Activated naive CD4-positive, alpha-beta T cell treated with anti-CD3 and anti-CD28 coated beads, Interleukin-2, amount 10 ng/mL, durations not matched to agents 7 days and 5 days (primary cell): ENCODE measurements around the gene ZSCAN5B.
A peak's percentile ranks its signal among the peaks of the same experiment; 100 is the strongest.
"Not testable (repeated sequence)": the region's sequence is repeated elsewhere in the genome, so short reads cannot be mapped to it uniquely, and the experiment has no call there.

Source experiments
- CTCF ChIA-PET: fragments of 350-600 bp; sonication (Branson Sonifier 250); formaldehyde crosslinking; loops from one replicate; lab custom pipeline; 2021; ENCODE audit warnings: antibody characterized with exemption; lab: Charles Lee
- DNase-seq: peaks from one replicate; pipeline ENCODE4 v3.0.0-alpha.2; 2020
- H3K27ac Mint-ChIP-seq: one replicate; pipeline ENCODE4 v1.8.0; 2021; ENCODE audit warnings: mild to moderate bottlenecking, moderate library complexity, mixed read lengths
- H3K27me3 Mint-ChIP-seq: one replicate; pipeline ENCODE4 v1.8.0; 2021; ENCODE audit warnings: mild to moderate bottlenecking, mixed read lengths
- H3K36me3 Mint-ChIP-seq: one replicate; pipeline ENCODE4 v1.8.0; 2021; ENCODE audit warnings: mixed read lengths
- H3K4me1 Mint-ChIP-seq: one replicate; pipeline ENCODE4 v1.8.0; 2021; ENCODE audit warnings: mixed read lengths
- H3K4me3 Mint-ChIP-seq: one replicate; pipeline ENCODE4 v1.8.0; 2021; ENCODE audit warnings: mild to moderate bottlenecking, moderate library complexity, mixed read lengths
- H3K9me3 Mint-ChIP-seq: one replicate; pipeline ENCODE4 v1.8.0; 2021; ENCODE audit warnings: mixed read lengths

ZSCAN5B gene

GRCh38 chr19:56197646-56198045 is at the start of gene ZSCAN5B:
ZSCAN5B (minus strand) TSS chr19:56197783; CDS start chr19:56193052, 4,731 bp downstream.
- H3K27me3 Mint-ChIP-seq, H3K27ac Mint-ChIP-seq, H3K36me3 Mint-ChIP-seq, DNase-seq, H3K4me1 Mint-ChIP-seq, H3K9me3 Mint-ChIP-seq, CTCF ChIA-PET, H3K4me3 Mint-ChIP-seq: not testable (repeated sequence)

GRCh38 chr19:56245764-56246163 is 48.2 kb upstream of the ZSCAN5B start:
- CTCF ChIA-PET, H3K9me3 Mint-ChIP-seq, H3K27me3 Mint-ChIP-seq, H3K4me3 Mint-ChIP-seq, H3K4me1 Mint-ChIP-seq, H3K36me3 Mint-ChIP-seq, DNase-seq, H3K27ac Mint-ChIP-seq: not testable (repeated sequence)

- Mint-ChIP-seq H3K36me3 (no peaks in the 10 kb centered on the region), H3K9me3 (no peaks in the 10 kb centered on the region), H3K4me1 (no peaks in the 10 kb centered on the region), H3K4me3 (no peak overlapping the region), H3K27ac (no peak overlapping the region), H3K27me3 (no peaks in the 10 kb centered on the region)
- CTCF ChIA-PET, result no interaction called here
- DNase-seq, result no peak
Measured at GRCh38 chr19:56245121-56245740, 47.6 kb upstream of the ZSCAN5B start.

- Mint-ChIP-seq H3K9me3 (no peaks in the 10 kb centered on the region), H3K27ac (no peak overlapping the region)
- CTCF ChIA-PET, result no interaction called here
Measured at GRCh38 chr19:56223481-56223880, 25.9 kb upstream of the ZSCAN5B start.

GRCh38 chr19:56222901-56223300 is 25.3 kb upstream of the ZSCAN5B start:
- H3K4me1 Mint-ChIP-seq, result peaks cover 2% of the 10 kb centered on the region
- no peak for DNase-seq
- H3K27ac Mint-ChIP-seq, result no peak overlapping the region
- peaks cover 8% of the 10 kb centered on the region for H3K27me3 Mint-ChIP-seq
- no peaks in the 10 kb centered on the region for H3K9me3 Mint-ChIP-seq
- H3K36me3 Mint-ChIP-seq, result no peaks in the 10 kb centered on the region
- CTCF ChIA-PET, result no interaction called here
- no peak overlapping the region for H3K4me3 Mint-ChIP-seq

More at GRCh38 chr19:56223481-56223880, 25.9 kb upstream of the ZSCAN5B start:
- Mint-ChIP-seq H3K4me3 (no peak overlapping the region), H3K36me3 (no peaks in the 10 kb centered on the region), H3K27me3 (peaks cover 2% of the 10 kb centered on the region), H3K4me1 (no peaks in the 10 kb centered on the region)
- DNase-seq, result no peak

GRCh38 chr19:56221851-56222250 is 24.3 kb upstream of the ZSCAN5B start:
- Mint-ChIP-seq H3K27me3 (peaks cover 18% of the 10 kb centered on the region), H3K4me1 (peaks cover 7% of the 10 kb centered on the region), H3K36me3 (no peaks in the 10 kb centered on the region), H3K4me3 (no peak overlapping the region), H3K9me3 (no peaks in the 10 kb centered on the region), H3K27ac (no peak overlapping the region)
- CTCF ChIA-PET, result interaction anchor here (1.8 kb wide), 1 partner anchor 39 kb away, joined by 3 read pairs; no protein-coding TSS in a partner anchor
- no peak for DNase-seq

GRCh38 chr19:56221442-56221841 is 23.9 kb upstream of the ZSCAN5B start:
- DNase-seq, H3K9me3 Mint-ChIP-seq, H3K36me3 Mint-ChIP-seq, H3K27ac Mint-ChIP-seq, H3K4me3 Mint-ChIP-seq, H3K4me1 Mint-ChIP-seq: not testable (repeated sequence)
- CTCF ChIA-PET, result interaction anchor here (1.7 to 1.8 kb wide), 2 partner anchors 33 to 39 kb away, joined by 3 to 4 read pairs; no protein-coding TSS in a partner anchor
- peaks cover 23% of the 10 kb centered on the region for H3K27me3 Mint-ChIP-seq

- no peak overlapping the region for H3K27ac Mint-ChIP-seq
- no peak overlapping the region for H3K4me3 Mint-ChIP-seq
- CTCF ChIA-PET, result no interaction called here
- peaks cover 8% of the 10 kb centered on the region for H3K4me1 Mint-ChIP-seq
- DNase-seq, result no peak
- peaks cover 33% of the 10 kb centered on the region for H3K27me3 Mint-ChIP-seq
- no peaks in the 10 kb centered on the region for H3K36me3 Mint-ChIP-seq
- no peaks in the 10 kb centered on the region for H3K9me3 Mint-ChIP-seq
Measured at GRCh38 chr19:56218961-56219360, 21.4 kb upstream of the ZSCAN5B start.

- H3K4me3 Mint-ChIP-seq, result peak overlapping the region; percentile 44
- peak; percentile 32 for DNase-seq
- H3K36me3 Mint-ChIP-seq, result no peaks in the 10 kb centered on the region
- no peaks in the 10 kb centered on the region for H3K9me3 Mint-ChIP-seq
- CTCF ChIA-PET, result no interaction called here
- peaks cover 33% of the 10 kb centered on the region for H3K27me3 Mint-ChIP-seq
- peaks cover 8% of the 10 kb centered on the region for H3K4me1 Mint-ChIP-seq
- no peak overlapping the region for H3K27ac Mint-ChIP-seq
Measured at GRCh38 chr19:56217039-56217949, 19.7 kb upstream of the ZSCAN5B start.

GRCh38 chr19:56211718-56212117 is 14.1 kb upstream of the ZSCAN5B start:
- peaks cover under 1% of the 10 kb centered on the region for H3K4me1 Mint-ChIP-seq
- peaks cover 16% of the 10 kb centered on the region for H3K27me3 Mint-ChIP-seq
- CTCF ChIA-PET, result no interaction called here
- no peak overlapping the region for H3K27ac Mint-ChIP-seq
- DNase-seq, result no peak
- no peaks in the 10 kb centered on the region for H3K36me3 Mint-ChIP-seq
- no peaks in the 10 kb centered on the region for H3K9me3 Mint-ChIP-seq
- H3K4me3 Mint-ChIP-seq, result no peak overlapping the region

GRCh38 chr19:56210036-56210435 is 12.5 kb upstream of the ZSCAN5B start:
- H3K9me3 Mint-ChIP-seq, H3K27me3 Mint-ChIP-seq, H3K36me3 Mint-ChIP-seq, H3K27ac Mint-ChIP-seq, H3K4me3 Mint-ChIP-seq, CTCF ChIA-PET, DNase-seq, H3K4me1 Mint-ChIP-seq: not testable (repeated sequence)

GRCh38 chr19:56209091-56209490 is 11.5 kb upstream of the ZSCAN5B start:
- Mint-ChIP-seq H3K4me3 (no peak overlapping the region), H3K9me3 (no peaks in the 10 kb centered on the region), H3K27me3 (peaks cover 3% of the 10 kb centered on the region), H3K27ac (no peak overlapping the region), H3K36me3 (no peaks in the 10 kb centered on the region), H3K4me1 (no peaks in the 10 kb centered on the region)
- CTCF ChIA-PET, result no interaction called here
- no peak for DNase-seq

GRCh38 chr19:56207581-56207980 is 10.0 kb upstream of the ZSCAN5B start:
- H3K4me1 Mint-ChIP-seq, H3K9me3 Mint-ChIP-seq, DNase-seq, CTCF ChIA-PET, H3K4me3 Mint-ChIP-seq, H3K27ac Mint-ChIP-seq, H3K36me3 Mint-ChIP-seq, H3K27me3 Mint-ChIP-seq: not testable (repeated sequence)

- Mint-ChIP-seq H3K27me3 (peaks cover 5% of the 10 kb centered on the region), H3K27ac (no peak within 1 kb of the TSS), H3K36me3 (no peaks in the 10 kb centered on the region), H3K4me3 (no peak within 1 kb of the TSS), H3K4me1 (no peaks in the 10 kb centered on the region), H3K9me3 (no peaks in the 10 kb centered on the region)
- CTCF ChIA-PET, result no interaction called here
- no peak for DNase-seq
Measured at GRCh38 chr19:56201973-56202372, 4.4 kb upstream of the ZSCAN5B start, which contains the start of gene ZSCAN5C. ZSCAN5C (plus strand) TSS chr19:56202273; CDS start chr19:56205914, 3,641 bp downstream.

GRCh38 chr19:56199687-56200086 is 2.1 kb upstream of the ZSCAN5B start:
- no peak overlapping the region for H3K4me3 Mint-ChIP-seq
- H3K27me3 Mint-ChIP-seq, result peaks cover 4% of the 10 kb centered on the region
- H3K36me3 Mint-ChIP-seq, result no peaks in the 10 kb centered on the region
- DNase-seq, result no peak
- CTCF ChIA-PET, result no interaction called here
- no peaks in the 10 kb centered on the region for H3K9me3 Mint-ChIP-seq
- no peaks in the 10 kb centered on the region for H3K4me1 Mint-ChIP-seq
- no peak overlapping the region for H3K27ac Mint-ChIP-seq
